Ovary (tissue), 9 donors: ENCODE results near the gene PIK3R4. TPM values are rescaled to one million over a fixed set of nuclear protein-coding genes. Genes with fewer than 3 reads are reported as not detected.

Source experiments
- DNase-seq, 5 donors: peaks; one replicate each; pipeline ENCODE4 v3.0.0-alpha.2; 2019 to 2020
- H3K27ac ChIP-seq, 2 donors: fragments of 200-600 bp; one replicate each; pipeline versions ENCODE4 v1.5.1 to v1.8.0; 2019 to 2022
- H3K27me3 ChIP-seq: fragments of 200-600 bp; one replicate; pipeline ENCODE4 v1.8.0; 2022
- H3K36me3 ChIP-seq: fragments of 200-600 bp; sonication (generic); one replicate; pipeline ENCODE4 v1.5.1; 2019
- H3K4me1 ChIP-seq: one replicate; pipeline ENCODE4 v1.8.1; 2013; ENCODE audit warnings: mild to moderate bottlenecking, moderate library complexity; ENCODE audit not compliant: insufficient read depth
- H3K4me3 ChIP-seq: fragments of 200-600 bp; sonication (generic); one replicate; pipeline ENCODE4 v1.5.1; 2017
- H3K9me3 ChIP-seq, 2 donors: fragments of 200-600 bp in 1 of 2; sonication (generic) in 1 of 2; one replicate each; pipeline versions ENCODE4 v1.5.1 to v1.8.1; 2013 to 2019; ENCODE audit warnings: mild to moderate bottlenecking in 1 of 2, moderate library complexity in 1 of 2
- EP300 ChIP-seq: sonication (generic); formaldehyde crosslinking; IDR thresholded peaks from one replicate; pipeline ENCODE4 v1.6.1; 2017; ENCODE audit warnings: antibody characterized with exemption
- POLR2A ChIP-seq: fragments of 450-650 bp; IDR thresholded peaks from one replicate; pipeline ENCODE4 v1.6.1; 2017; ENCODE audit warnings: antibody characterized with exemption, mild to moderate bottlenecking, moderate library complexity
- WGBS, 3 donors: extraction: QIAGEN DNeasy Blood & Tissue Kit in 1 of 3; methylation state at CpG; one replicate each; pipeline versions ENCODE4 v1.1.5 to v1.1.7; 2013 to 2017; 5-methylcytosine and 5-hydroxymethylcytosine counted together
- intact Hi-C, 4 donors: fragments of 100-400 bp; cut with DNase I; formaldehyde crosslinking; loops; one replicate each; pipeline versions ENCODE4 v1.11.0 to v1.15.1; 2022 to 2023
- polyA plus RNA-seq, 2 donors: library from polyadenylated mRNA; stranded (reverse); fragments of 200-250 nt in 1 of 2; fragments of 350-450 nt in 1 of 2; fragmentation: Illumina TruSeq in 1 of 2; extraction: RNeasy Lipid Tissue Mini Kit (QIAGEN cat#74804) in 1 of 2; gene quantifications; one replicate each; pipeline ENCODE4 v1.2.3, GENCODE V29; 2013 to 2014
- total RNA-seq, 7 donors: library from RNA; depleted of rRNA in 2 of 7; stranded (reverse); fragments of >200 nt in 2 of 7; fragmentation: NEBNext Ultra II Directional in 3 of 7; extraction: Animal tissue kit (Norgen Biotek cat#: 25700) in 3 of 7; gene quantifications; one replicate each; pipeline versions ENCODE4 v1.1.0 to v1.2.4, GENCODE V29; 2016 to 2023
- TF ChIP-seq, protein P1 (sequence below), 3 donors: fragments of 450-650 bp in 2 of 3; fragments of 200-600 bp in 1 of 3; IDR thresholded peaks; one replicate each; pipeline versions ENCODE4 v1.5.1 to v1.8.0; 2016 to 2022; ENCODE audit warnings: antibody characterized with exemption in 3 of 3, mild to moderate bottlenecking in 1 of 3
- donor health status: DM: no; HTN: no; CAD: no; lungs with moderate emphysema.
- donor health status: DM: no; HTN: no; CAD: no.
- donor health status: Bipolar disorder and iron deficiency.
- donor health status: DM: yes; HTN: yes; CAD: no.
- donor health status: DM: no; HTN: no; CAD: no.
- donor health status: DM: yes; HTN: yes; CAD: no.

Gene PIK3R4
- total and polyA plus RNA-seq, 9 donors = 22.1 to 43.8 (median 29.7) TPM

DNA sequence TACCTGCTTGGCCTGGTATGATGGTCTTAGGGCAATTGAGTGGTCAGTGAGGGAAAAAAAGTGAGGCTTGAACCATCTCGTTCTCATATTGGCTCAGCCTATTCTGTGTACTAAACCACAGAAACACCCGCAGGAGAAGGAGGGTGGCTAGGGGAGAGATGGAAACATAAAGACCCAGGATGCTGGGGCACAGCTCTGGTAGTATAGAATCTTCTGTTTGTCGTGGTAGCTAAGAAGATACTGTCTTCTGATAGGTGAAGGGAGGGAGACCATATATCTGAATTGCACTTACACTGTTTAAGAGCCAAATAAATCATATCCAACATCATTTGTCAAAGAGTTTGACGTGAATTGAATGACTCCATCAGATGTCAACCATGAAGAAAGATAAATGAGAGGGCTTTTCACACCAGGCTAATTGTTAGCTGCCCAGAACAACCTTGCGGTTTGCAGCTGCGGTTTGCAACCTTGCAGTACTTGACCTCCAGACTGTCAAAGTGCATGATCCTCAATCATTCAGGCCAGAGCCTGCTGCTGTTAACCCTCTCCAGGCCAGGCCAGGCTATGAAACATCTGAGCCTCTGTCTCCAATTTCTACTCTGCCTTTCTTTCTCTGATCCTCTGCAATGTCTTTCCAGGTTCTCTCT lies 40.9 kb upstream of the PIK3R4 start:
- intact Hi-C loops = no loop called here
- Histone ChIP-seq H3K27ac (no peak overlapping the region), H3K36me3 (no peaks in the 10 kb centered on the region), H3K4me3 (no peak overlapping the region), H3K9me3 (no peaks in the 10 kb centered on the region), H3K27me3 (no peaks in the 10 kb centered on the region), H3K4me1 (no peaks in the 10 kb centered on the region)
- no peak for DNase-seq
- TF ChIP-seq, protein P1, sequence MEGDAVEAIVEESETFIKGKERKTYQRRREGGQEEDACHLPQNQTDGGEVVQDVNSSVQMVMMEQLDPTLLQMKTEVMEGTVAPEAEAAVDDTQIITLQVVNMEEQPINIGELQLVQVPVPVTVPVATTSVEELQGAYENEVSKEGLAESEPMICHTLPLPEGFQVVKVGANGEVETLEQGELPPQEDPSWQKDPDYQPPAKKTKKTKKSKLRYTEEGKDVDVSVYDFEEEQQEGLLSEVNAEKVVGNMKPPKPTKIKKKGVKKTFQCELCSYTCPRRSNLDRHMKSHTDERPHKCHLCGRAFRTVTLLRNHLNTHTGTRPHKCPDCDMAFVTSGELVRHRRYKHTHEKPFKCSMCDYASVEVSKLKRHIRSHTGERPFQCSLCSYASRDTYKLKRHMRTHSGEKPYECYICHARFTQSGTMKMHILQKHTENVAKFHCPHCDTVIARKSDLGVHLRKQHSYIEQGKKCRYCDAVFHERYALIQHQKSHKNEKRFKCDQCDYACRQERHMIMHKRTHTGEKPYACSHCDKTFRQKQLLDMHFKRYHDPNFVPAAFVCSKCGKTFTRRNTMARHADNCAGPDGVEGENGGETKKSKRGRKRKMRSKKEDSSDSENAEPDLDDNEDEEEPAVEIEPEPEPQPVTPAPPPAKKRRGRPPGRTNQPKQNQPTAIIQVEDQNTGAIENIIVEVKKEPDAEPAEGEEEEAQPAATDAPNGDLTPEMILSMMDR (IDR thresholded peaks at IDR 0.05) = no peak
- TF ChIP-seq EP300 (no peak), POLR2A (no peak)
- WGBS, 3 donors = 61 to 68% (median 64%) methylated on average over 6 of the region's 6 CpGs

GRCh38 chr3:130786306-130786705 lies 39.7 kb upstream of the PIK3R4 start:
- Histone ChIP-seq H3K36me3 (no peaks in the 10 kb centered on the region), H3K4me1 (no peaks in the 10 kb centered on the region), H3K27ac (no peak overlapping the region), H3K27me3 (no peaks in the 10 kb centered on the region), H3K9me3 (no peaks in the 10 kb centered on the region), H3K4me3 (no peak overlapping the region)
- DNase-seq = no peak
- intact Hi-C loops = no loop called here
- TF ChIP-seq, protein P1 (IDR thresholded peaks at IDR 0.05) = no peak
- TF ChIP-seq EP300 (no peak), POLR2A (no peak)

DNA sequence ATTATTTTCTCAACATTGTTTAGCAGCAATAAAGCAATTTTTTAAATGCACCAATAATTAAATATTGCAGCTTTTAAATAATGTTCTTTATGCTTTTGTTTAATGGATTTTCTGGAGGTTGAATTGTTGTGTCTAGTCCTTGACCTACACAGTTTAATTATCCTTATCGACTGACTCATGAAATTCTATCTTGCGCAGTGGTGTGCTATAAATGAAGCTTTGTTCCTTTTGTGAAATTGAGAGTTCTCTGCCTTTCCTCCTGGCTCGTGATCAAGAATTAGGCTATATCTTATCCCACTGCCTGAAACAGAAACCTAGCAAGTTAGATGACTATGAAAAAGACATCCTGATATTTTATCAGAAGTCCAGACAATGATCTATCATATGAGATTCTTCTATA lies 37.0 kb upstream of the PIK3R4 start:
- DNase-seq = no peak
- TF ChIP-seq EP300 (no peak), POLR2A (no peak)
- TF ChIP-seq, protein P1 (IDR thresholded peaks at IDR 0.05) = no peak
- Histone ChIP-seq H3K4me1 (no peaks in the 10 kb centered on the region), H3K36me3 (no peaks in the 10 kb centered on the region), H3K27ac (no peak overlapping the region), H3K9me3 (no peaks in the 10 kb centered on the region), H3K27me3 (no peaks in the 10 kb centered on the region), H3K4me3 (no peak overlapping the region)
- intact Hi-C loops = no loop called here
- WGBS, 3 donors = 9 to 18% (median 13%) methylated on average over 3 of the region's 3 CpGs

GRCh38 chr3:130779486-130779885 lies 32.9 kb upstream of the PIK3R4 start:
- TF ChIP-seq, protein P1 (IDR thresholded peaks at IDR 0.05) = no peak
- TF ChIP-seq POLR2A (no peak), EP300 (no peak)
- Histone ChIP-seq H3K4me3 (no peak overlapping the region), H3K36me3 (no peaks in the 10 kb centered on the region), H3K27ac (no peak overlapping the region), H3K27me3 (no peaks in the 10 kb centered on the region), H3K4me1 (no peaks in the 10 kb centered on the region), H3K9me3 (no peaks in the 10 kb centered on the region)
- intact Hi-C loops = no loop called here
- DNase-seq = no peak
- WGBS, 3 donors = 56 to 71% (median 67%) methylated on average over 5 of the region's 5 CpGs
